Measurements from ENCODE around the gene WIPI1.

DNA sequence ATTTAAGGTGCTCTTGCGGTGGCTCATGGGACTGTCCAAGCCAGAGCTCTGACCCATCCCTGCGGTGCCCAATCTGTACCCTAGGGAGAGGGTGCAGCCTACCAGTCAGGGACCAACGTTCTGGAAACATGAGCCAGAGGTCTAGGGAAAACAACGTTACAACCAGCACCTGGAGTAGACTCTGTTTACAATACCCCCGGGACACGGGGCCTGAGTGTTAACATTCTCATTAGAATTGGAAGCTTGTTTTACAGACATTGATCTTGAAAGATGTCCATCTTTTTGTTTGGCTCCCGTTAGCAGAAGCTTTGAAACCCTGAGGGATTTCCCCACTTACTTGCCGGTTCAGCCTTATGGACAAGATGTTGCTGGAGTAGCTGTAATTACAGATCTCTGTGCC lies 6.9 kb downstream of the WIPI1 start:
- TF ChIP-seq, protein P1, sequence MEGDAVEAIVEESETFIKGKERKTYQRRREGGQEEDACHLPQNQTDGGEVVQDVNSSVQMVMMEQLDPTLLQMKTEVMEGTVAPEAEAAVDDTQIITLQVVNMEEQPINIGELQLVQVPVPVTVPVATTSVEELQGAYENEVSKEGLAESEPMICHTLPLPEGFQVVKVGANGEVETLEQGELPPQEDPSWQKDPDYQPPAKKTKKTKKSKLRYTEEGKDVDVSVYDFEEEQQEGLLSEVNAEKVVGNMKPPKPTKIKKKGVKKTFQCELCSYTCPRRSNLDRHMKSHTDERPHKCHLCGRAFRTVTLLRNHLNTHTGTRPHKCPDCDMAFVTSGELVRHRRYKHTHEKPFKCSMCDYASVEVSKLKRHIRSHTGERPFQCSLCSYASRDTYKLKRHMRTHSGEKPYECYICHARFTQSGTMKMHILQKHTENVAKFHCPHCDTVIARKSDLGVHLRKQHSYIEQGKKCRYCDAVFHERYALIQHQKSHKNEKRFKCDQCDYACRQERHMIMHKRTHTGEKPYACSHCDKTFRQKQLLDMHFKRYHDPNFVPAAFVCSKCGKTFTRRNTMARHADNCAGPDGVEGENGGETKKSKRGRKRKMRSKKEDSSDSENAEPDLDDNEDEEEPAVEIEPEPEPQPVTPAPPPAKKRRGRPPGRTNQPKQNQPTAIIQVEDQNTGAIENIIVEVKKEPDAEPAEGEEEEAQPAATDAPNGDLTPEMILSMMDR (IDR thresholded peaks at IDR 0.05 in 2 of 3, conservative IDR thresholded peaks at IDR 0.05 in 1 of 3; ENCODE audit: control insufficient read depth in 2 of 3, extremely low read depth in 1 of 3, insufficient read depth in 1 of 3, low read depth in 3 of 3, low read length in 3 of 3), result no peak
- TF ChIP-seq, protein P2, sequence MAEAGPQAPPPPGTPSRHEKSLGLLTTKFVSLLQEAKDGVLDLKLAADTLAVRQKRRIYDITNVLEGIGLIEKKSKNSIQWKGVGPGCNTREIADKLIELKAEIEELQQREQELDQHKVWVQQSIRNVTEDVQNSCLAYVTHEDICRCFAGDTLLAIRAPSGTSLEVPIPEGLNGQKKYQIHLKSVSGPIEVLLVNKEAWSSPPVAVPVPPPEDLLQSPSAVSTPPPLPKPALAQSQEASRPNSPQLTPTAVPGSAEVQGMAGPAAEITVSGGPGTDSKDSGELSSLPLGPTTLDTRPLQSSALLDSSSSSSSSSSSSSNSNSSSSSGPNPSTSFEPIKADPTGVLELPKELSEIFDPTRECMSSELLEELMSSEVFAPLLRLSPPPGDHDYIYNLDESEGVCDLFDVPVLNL (IDR thresholded peaks at IDR 0.05; ENCODE audit: low read depth, low read length), result no peak
- no peak for TF ChIP-seq CHD2 (IDR thresholded peaks at IDR 0.05; ENCODE audit: borderline replicate concordance, low read depth, low read length)
